WTC11 (cell line): Measurements from ENCODE around the gene INHBC. TPM values are rescaled to one million over a fixed set of nuclear protein-coding genes. Genes with fewer than 3 reads are reported as not detected.
A peak's percentile ranks its signal among the peaks of the same experiment; 100 is the strongest.

Experiments used
- ATF1 ChIP-seq: sonication (generic); formaldehyde crosslinking; IDR thresholded peaks from 2 replicates; pipeline ENCODE4 v1.8.1; 2023; ENCODE audit warnings: mild to moderate bottlenecking, moderate library complexity, missing genetic modification reagents
- FOXK1 ChIP-seq: sonication (generic); formaldehyde crosslinking; IDR thresholded peaks from 2 replicates; pipeline ENCODE4 v1.8.0; 2022; ENCODE audit warnings: mild to moderate bottlenecking, moderate library complexity, missing genetic modification reagents
- FOXP1 ChIP-seq: sonication (generic); formaldehyde crosslinking; IDR thresholded peaks from 2 replicates; pipeline ENCODE4 v1.8.0; 2022; ENCODE audit warnings: missing genetic modification reagents, mild to moderate bottlenecking, moderate library complexity, borderline replicate concordance
- KAT7 ChIP-seq: sonication (generic); formaldehyde crosslinking; IDR thresholded peaks from 2 replicates; pipeline ENCODE4 v1.8.1; 2023; ENCODE audit warnings: missing genetic modification reagents, mild to moderate bottlenecking, borderline replicate concordance
- NFE2L1 ChIP-seq: sonication (generic); formaldehyde crosslinking; IDR thresholded peaks from 2 replicates; pipeline ENCODE4 v1.8.1; 2023; ENCODE audit warnings: missing genetic modification reagents
- NR3C1 ChIP-seq: sonication (generic); formaldehyde crosslinking; conservative IDR thresholded peaks from 2 replicates; pipeline ENCODE4 v1.8.1; 2023; ENCODE audit warnings: low read depth, mild to moderate bottlenecking, missing genetic modification reagents
- PRRX2 ChIP-seq: fragments of 250-450 bp; sonication (Bioruptor Pico); IDR thresholded peaks from 2 replicates; pipeline ENCODE4 v1.8.0; 2021; ENCODE audit warnings: mild to moderate bottlenecking
- RORB ChIP-seq: fragments of 250-450 bp; sonication (Bioruptor Pico); IDR thresholded peaks from 2 replicates; pipeline ENCODE4 v1.9.0; 2021; ENCODE audit warnings: mild to moderate bottlenecking
- SMAD3 ChIP-seq: sonication (generic); formaldehyde crosslinking; IDR thresholded peaks from 2 replicates; pipeline ENCODE4 v1.8.0; 2022; ENCODE audit warnings: missing genetic modification reagents, mild to moderate bottlenecking, borderline replicate concordance
- SP1 ChIP-seq: sonication (generic); formaldehyde crosslinking; conservative IDR thresholded peaks from 2 replicates; pipeline ENCODE4 v1.8.1; 2022; ENCODE audit warnings: missing genetic modification reagents
- ZNF219 ChIP-seq: sonication (generic); formaldehyde crosslinking; IDR thresholded peaks from 2 replicates; pipeline ENCODE4 v1.8.0; 2023; ENCODE audit warnings: missing genetic modification reagents, mild to moderate bottlenecking, borderline replicate concordance
- ZNF232 ChIP-seq: sonication (generic); formaldehyde crosslinking; IDR thresholded peaks from 2 replicates; pipeline ENCODE4 v1.8.0; 2022; ENCODE audit warnings: mild to moderate bottlenecking, missing genetic modification reagents
- ZNF317 ChIP-seq: sonication (generic); formaldehyde crosslinking; IDR thresholded peaks from 2 replicates; pipeline ENCODE4 v1.8.1; 2023; ENCODE audit warnings: low read depth, mild to moderate bottlenecking, moderate library complexity, missing genetic modification reagents, borderline replicate concordance
- ZNF671 ChIP-seq: fragments of 250-450 bp; sonication (Bioruptor Pico); IDR thresholded peaks from 2 replicates; pipeline ENCODE4 v1.8.0; 2021; ENCODE audit warnings: mild to moderate bottlenecking
- total RNA-seq: library from RNA; stranded (reverse); gene quantifications from 3 replicates; pipeline ENCODE4 v1.2.3, GENCODE V29; 2021
- TF ChIP-seq, protein P1 (sequence below): fragments of 250-450 bp; sonication (Bioruptor Pico); IDR thresholded peaks from 2 replicates; pipeline ENCODE4 v1.9.0; 2021; ENCODE audit warnings: mild to moderate bottlenecking, borderline replicate concordance
- TF ChIP-seq, protein P2 (sequence below): sonication (generic); formaldehyde crosslinking; IDR thresholded peaks from 2 replicates; pipeline ENCODE4 v1.8.0; 2022; ENCODE audit warnings: mild to moderate bottlenecking, missing genetic modification reagents
- TF ChIP-seq, protein P3 (sequence below): sonication (generic); formaldehyde crosslinking; IDR thresholded peaks from 2 replicates; pipeline ENCODE4 v1.8.1; 2022; ENCODE audit warnings: mild to moderate bottlenecking, moderate library complexity, missing genetic modification reagents
- TF ChIP-seq, protein P4 (sequence below): fragments of 250-450 bp; sonication (Bioruptor Pico); IDR thresholded peaks from 2 replicates; pipeline ENCODE4 v1.9.0; 2021; ENCODE audit warnings: mild to moderate bottlenecking
- TF ChIP-seq, protein P5 (sequence below): sonication (generic); formaldehyde crosslinking; IDR thresholded peaks from 2 replicates; pipeline ENCODE4 v1.8.1; 2023; ENCODE audit warnings: mild to moderate bottlenecking, missing genetic modification reagents
- TF ChIP-seq, protein P6 (sequence below): sonication (generic); formaldehyde crosslinking; IDR thresholded peaks from 2 replicates; pipeline ENCODE4 v1.8.0; 2023; ENCODE audit warnings: missing genetic modification reagents
- TF ChIP-seq, protein P7 (sequence below): sonication (generic); formaldehyde crosslinking; IDR thresholded peaks from 2 replicates; pipeline ENCODE4 v1.8.1; 2022; ENCODE audit warnings: mild to moderate bottlenecking, missing genetic modification reagents, moderate library complexity, borderline replicate concordance
- TF ChIP-seq, protein P8 (sequence below): sonication (generic); formaldehyde crosslinking; IDR thresholded peaks from 2 replicates; pipeline ENCODE4 v1.8.1; 2023; ENCODE audit warnings: mild to moderate bottlenecking, moderate library complexity, missing genetic modification reagents
- TF ChIP-seq, protein P9 (sequence below): sonication (generic); formaldehyde crosslinking; IDR thresholded peaks from 2 replicates; pipeline ENCODE4 v1.8.0; 2022; ENCODE audit warnings: mild to moderate bottlenecking, missing genetic modification reagents

INHBC gene
- total RNA-seq, 1 experiment from 2014 or later: 0.20 TPM

DNA sequence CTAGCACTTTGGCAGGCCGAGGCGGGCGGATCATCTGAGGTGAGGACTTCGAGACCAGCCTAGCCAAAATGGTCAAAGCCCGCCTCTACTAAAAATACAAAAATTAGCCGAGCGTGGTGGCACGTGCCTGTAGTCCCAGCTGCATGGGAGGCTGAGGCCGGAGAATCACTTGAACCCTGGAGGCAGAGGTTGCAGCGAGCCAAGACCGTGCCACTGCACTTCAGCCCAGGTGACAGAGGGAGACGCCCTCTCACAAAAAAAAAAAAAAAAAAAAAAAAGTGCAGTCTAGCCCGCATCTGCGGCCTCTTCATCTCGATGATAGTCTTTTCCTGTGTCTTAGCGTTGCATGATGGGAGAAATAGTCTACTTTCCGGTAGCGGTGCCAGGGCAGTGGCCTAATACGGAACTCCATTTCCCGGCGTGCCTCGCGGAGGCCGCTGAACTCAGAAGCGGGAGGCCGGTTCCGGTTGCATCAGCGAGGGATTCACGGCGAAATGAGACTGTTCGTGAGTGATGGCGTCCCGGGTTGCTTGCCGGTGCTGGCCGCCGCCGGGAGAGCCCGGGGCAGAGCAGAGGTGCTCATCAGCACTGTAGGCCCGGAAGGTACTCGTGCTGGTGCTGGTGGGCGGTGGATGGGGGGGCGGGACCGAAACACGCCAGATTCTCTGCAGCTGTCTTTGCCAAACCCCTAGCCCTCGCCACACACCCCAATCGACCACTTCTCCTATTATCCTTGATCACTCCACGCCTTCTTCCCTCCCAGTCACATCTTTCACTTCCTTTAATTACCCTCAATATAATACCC, 53.2 kb downstream of the INHBC start, which contains the start of gene MARS1 (continued):
- TF ChIP-seq, protein P1, sequence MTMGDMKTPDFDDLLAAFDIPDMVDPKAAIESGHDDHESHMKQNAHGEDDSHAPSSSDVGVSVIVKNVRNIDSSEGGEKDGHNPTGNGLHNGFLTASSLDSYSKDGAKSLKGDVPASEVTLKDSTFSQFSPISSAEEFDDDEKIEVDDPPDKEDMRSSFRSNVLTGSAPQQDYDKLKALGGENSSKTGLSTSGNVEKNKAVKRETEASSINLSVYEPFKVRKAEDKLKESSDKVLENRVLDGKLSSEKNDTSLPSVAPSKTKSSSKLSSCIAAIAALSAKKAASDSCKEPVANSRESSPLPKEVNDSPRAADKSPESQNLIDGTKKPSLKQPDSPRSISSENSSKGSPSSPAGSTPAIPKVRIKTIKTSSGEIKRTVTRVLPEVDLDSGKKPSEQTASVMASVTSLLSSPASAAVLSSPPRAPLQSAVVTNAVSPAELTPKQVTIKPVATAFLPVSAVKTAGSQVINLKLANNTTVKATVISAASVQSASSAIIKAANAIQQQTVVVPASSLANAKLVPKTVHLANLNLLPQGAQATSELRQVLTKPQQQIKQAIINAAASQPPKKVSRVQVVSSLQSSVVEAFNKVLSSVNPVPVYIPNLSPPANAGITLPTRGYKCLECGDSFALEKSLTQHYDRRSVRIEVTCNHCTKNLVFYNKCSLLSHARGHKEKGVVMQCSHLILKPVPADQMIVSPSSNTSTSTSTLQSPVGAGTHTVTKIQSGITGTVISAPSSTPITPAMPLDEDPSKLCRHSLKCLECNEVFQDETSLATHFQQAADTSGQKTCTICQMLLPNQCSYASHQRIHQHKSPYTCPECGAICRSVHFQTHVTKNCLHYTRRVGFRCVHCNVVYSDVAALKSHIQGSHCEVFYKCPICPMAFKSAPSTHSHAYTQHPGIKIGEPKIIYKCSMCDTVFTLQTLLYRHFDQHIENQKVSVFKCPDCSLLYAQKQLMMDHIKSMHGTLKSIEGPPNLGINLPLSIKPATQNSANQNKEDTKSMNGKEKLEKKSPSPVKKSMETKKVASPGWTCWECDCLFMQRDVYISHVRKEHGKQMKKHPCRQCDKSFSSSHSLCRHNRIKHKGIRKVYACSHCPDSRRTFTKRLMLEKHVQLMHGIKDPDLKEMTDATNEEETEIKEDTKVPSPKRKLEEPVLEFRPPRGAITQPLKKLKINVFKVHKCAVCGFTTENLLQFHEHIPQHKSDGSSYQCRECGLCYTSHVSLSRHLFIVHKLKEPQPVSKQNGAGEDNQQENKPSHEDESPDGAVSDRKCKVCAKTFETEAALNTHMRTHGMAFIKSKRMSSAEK (CRISPR knock-in tag): peak; percentile 71; the same call in 1 of the 2 replicates
- TF ChIP-seq ZNF671 (CRISPR knock-in tag): no peak
- TF ChIP-seq NFE2L1 (CRISPR knock-in tag): no peak; the same call in 1 of the 2 replicates
- TF ChIP-seq, protein P2, sequence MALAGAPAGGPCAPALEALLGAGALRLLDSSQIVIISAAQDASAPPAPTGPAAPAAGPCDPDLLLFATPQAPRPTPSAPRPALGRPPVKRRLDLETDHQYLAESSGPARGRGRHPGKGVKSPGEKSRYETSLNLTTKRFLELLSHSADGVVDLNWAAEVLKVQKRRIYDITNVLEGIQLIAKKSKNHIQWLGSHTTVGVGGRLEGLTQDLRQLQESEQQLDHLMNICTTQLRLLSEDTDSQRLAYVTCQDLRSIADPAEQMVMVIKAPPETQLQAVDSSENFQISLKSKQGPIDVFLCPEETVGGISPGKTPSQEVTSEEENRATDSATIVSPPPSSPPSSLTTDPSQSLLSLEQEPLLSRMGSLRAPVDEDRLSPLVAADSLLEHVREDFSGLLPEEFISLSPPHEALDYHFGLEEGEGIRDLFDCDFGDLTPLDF: no peak
- peak; percentile 42; the same call in 1 of the 2 replicates for TF ChIP-seq SP1 (CRISPR knock-in tag)
- no peak for TF ChIP-seq SMAD3 (CRISPR knock-in tag)
- no peak for TF ChIP-seq KAT7 (CRISPR knock-in tag)
- TF ChIP-seq PRRX2 (CRISPR knock-in tag): no peak
- TF ChIP-seq, protein P3, sequence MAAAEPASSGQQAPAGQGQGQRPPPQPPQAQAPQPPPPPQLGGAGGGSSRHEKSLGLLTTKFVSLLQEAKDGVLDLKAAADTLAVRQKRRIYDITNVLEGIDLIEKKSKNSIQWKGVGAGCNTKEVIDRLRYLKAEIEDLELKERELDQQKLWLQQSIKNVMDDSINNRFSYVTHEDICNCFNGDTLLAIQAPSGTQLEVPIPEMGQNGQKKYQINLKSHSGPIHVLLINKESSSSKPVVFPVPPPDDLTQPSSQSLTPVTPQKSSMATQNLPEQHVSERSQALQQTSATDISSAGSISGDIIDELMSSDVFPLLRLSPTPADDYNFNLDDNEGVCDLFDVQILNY (CRISPR knock-in tag): 0 out of 2 replicates have a peak, but pooled peaks have one; percentile 38
- no peak for TF ChIP-seq ZNF219 (CRISPR knock-in tag)
- TF ChIP-seq, protein P4, sequence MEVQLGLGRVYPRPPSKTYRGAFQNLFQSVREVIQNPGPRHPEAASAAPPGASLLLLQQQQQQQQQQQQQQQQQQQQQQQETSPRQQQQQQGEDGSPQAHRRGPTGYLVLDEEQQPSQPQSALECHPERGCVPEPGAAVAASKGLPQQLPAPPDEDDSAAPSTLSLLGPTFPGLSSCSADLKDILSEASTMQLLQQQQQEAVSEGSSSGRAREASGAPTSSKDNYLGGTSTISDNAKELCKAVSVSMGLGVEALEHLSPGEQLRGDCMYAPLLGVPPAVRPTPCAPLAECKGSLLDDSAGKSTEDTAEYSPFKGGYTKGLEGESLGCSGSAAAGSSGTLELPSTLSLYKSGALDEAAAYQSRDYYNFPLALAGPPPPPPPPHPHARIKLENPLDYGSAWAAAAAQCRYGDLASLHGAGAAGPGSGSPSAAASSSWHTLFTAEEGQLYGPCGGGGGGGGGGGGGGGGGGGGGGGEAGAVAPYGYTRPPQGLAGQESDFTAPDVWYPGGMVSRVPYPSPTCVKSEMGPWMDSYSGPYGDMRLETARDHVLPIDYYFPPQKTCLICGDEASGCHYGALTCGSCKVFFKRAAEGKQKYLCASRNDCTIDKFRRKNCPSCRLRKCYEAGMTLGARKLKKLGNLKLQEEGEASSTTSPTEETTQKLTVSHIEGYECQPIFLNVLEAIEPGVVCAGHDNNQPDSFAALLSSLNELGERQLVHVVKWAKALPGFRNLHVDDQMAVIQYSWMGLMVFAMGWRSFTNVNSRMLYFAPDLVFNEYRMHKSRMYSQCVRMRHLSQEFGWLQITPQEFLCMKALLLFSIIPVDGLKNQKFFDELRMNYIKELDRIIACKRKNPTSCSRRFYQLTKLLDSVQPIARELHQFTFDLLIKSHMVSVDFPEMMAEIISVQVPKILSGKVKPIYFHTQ (CRISPR knock-in tag): no peak
- TF ChIP-seq, protein P5, sequence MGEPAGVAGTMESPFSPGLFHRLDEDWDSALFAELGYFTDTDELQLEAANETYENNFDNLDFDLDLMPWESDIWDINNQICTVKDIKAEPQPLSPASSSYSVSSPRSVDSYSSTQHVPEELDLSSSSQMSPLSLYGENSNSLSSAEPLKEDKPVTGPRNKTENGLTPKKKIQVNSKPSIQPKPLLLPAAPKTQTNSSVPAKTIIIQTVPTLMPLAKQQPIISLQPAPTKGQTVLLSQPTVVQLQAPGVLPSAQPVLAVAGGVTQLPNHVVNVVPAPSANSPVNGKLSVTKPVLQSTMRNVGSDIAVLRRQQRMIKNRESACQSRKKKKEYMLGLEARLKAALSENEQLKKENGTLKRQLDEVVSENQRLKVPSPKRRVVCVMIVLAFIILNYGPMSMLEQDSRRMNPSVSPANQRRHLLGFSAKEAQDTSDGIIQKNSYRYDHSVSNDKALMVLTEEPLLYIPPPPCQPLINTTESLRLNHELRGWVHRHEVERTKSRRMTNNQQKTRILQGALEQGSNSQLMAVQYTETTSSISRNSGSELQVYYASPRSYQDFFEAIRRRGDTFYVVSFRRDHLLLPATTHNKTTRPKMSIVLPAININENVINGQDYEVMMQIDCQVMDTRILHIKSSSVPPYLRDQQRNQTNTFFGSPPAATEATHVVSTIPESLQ (CRISPR knock-in tag): no peak
- no peak for TF ChIP-seq ATF1 (CRISPR knock-in tag)
- TF ChIP-seq FOXP1: no peak
- TF ChIP-seq, protein P6, sequence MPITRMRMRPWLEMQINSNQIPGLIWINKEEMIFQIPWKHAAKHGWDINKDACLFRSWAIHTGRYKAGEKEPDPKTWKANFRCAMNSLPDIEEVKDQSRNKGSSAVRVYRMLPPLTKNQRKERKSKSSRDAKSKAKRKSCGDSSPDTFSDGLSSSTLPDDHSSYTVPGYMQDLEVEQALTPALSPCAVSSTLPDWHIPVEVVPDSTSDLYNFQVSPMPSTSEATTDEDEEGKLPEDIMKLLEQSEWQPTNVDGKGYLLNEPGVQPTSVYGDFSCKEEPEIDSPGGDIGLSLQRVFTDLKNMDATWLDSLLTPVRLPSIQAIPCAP (CRISPR knock-in tag): no peak
- TF ChIP-seq, protein P7, sequence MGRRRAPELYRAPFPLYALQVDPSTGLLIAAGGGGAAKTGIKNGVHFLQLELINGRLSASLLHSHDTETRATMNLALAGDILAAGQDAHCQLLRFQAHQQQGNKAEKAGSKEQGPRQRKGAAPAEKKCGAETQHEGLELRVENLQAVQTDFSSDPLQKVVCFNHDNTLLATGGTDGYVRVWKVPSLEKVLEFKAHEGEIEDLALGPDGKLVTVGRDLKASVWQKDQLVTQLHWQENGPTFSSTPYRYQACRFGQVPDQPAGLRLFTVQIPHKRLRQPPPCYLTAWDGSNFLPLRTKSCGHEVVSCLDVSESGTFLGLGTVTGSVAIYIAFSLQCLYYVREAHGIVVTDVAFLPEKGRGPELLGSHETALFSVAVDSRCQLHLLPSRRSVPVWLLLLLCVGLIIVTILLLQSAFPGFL (CRISPR knock-in tag): no peak
- TF ChIP-seq FOXK1 (CRISPR knock-in tag): peak; percentile 86
- TF ChIP-seq, protein P8, sequence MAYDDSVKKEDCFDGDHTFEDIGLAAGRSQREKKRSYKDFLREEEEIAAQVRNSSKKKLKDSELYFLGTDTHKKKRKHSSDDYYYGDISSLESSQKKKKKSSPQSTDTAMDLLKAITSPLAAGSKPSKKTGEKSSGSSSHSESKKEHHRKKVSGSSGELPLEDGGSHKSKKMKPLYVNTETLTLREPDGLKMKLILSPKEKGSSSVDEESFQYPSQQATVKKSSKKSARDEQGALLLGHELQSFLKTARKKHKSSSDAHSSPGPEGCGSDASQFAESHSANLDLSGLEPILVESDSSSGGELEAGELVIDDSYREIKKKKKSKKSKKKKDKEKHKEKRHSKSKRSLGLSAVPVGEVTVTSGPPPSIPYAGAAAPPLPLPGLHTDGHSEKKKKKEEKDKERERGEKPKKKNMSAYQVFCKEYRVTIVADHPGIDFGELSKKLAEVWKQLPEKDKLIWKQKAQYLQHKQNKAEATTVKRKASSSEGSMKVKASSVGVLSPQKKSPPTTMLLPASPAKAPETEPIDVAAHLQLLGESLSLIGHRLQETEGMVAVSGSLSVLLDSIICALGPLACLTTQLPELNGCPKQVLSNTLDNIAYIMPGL: peak; percentile 77
- TF ChIP-seq NR3C1 (CRISPR knock-in tag): no peak
- TF ChIP-seq ZNF232: no peak
- TF ChIP-seq ZNF317: no peak
- TF ChIP-seq, protein P9, sequence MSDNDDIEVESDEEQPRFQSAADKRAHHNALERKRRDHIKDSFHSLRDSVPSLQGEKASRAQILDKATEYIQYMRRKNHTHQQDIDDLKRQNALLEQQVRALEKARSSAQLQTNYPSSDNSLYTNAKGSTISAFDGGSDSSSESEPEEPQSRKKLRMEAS (CRISPR knock-in tag): peak; percentile 96
- TF ChIP-seq RORB: no peak
